Cerebellar cortex (tissue), 1 donor: Measurements from ENCODE around the gene SH2D7.

ENCODE experiments used
- DNase-seq: peaks from one replicate; pipeline ENCODE4 v3.0.0-alpha.2; 2015; ENCODE audit warnings: low spot score

The SH2D7 gene

GRCh38 chr15:78092261-78093041, at the start of gene SH2D7:
SH2D7 (plus strand) TSS chr15:78092561; CDS start chr15:78092585, 24 bp downstream.
- DNase-seq, result no peak

GRCh38 chr15:78044407-78045155, 47.8 kb upstream of the SH2D7 start:
- DNase-seq, result no peak

- DNase-seq, result no peak
Observed at GRCh38 chr15:78045189-78045588, 47.2 kb upstream of the SH2D7 start.

- DNase-seq, result no peak
Observed at GRCh38 chr15:78046796-78047341, 45.5 kb upstream of the SH2D7 start.

- DNase-seq, result no peak
Observed at GRCh38 chr15:78047761-78048627, 44.4 kb upstream of the SH2D7 start.

GRCh38 chr15:78048628-78048920, 43.8 kb upstream of the SH2D7 start:
- no peak for DNase-seq

GRCh38 chr15:78049691-78050440, 42.5 kb upstream of the SH2D7 start:
- DNase-seq, result no peak

GRCh38 chr15:78050441-78050809, 41.9 kb upstream of the SH2D7 start:
- DNase-seq, result no peak

GRCh38 chr15:78050826-78051225, 41.5 kb upstream of the SH2D7 start:
- DNase-seq, result no peak

- no peak for DNase-seq
Observed at GRCh38 chr15:78051596-78051995, 40.8 kb upstream of the SH2D7 start.

GRCh38 chr15:78052001-78052401, 40.4 kb upstream of the SH2D7 start:
- DNase-seq, result peak; percentile 76

GRCh38 chr15:78052545-78052944, 39.8 kb upstream of the SH2D7 start:
- DNase-seq, result no peak

- DNase-seq, result no peak
Observed at GRCh38 chr15:78054518-78054917, 37.8 kb upstream of the SH2D7 start.

GRCh38 chr15:78054966-78055365, 37.4 kb upstream of the SH2D7 start:
- no peak for DNase-seq

GRCh38 chr15:78055919-78056713, 36.2 kb upstream of the SH2D7 start:
- DNase-seq, result no peak

GRCh38 chr15:78056714-78057269, 35.6 kb upstream of the SH2D7 start:
- no peak for DNase-seq

GRCh38 chr15:78057803-78058202, 34.6 kb upstream of the SH2D7 start:
- no peak for DNase-seq

- DNase-seq, result no peak
Observed at GRCh38 chr15:78058401-78058935, 33.9 kb upstream of the SH2D7 start.

GRCh38 chr15:78059110-78059839, 33.1 kb upstream of the SH2D7 start:
- DNase-seq, result no peak

GRCh38 chr15:78060232-78060631, 32.1 kb upstream of the SH2D7 start:
- no peak for DNase-seq
